Aorta (tissue), 5 donors: ENCODE results near the gene APOH. TPM values are rescaled to one million over a fixed set of nuclear protein-coding genes. Genes with fewer than 3 reads are reported as not detected.

Source experiments
- ATAC-seq: fragments of 200-7000 bp; cut with Tn5 transposase; one replicate; pipeline ENCODE4 v1.9.1; 2022; ENCODE audit warnings: moderate library complexity; ENCODE audit not compliant: low FRiP score
- DNase-seq, 2 donors: peaks; one replicate each; pipeline ENCODE4 v3.0.0-alpha.2; 2020
- H3K27ac ChIP-seq, 2 donors: one replicate each; pipeline ENCODE4 v1.5.1; 2013; ENCODE audit warnings: low read length in 2 of 2, mild to moderate bottlenecking in 2 of 2, moderate library complexity in 2 of 2, control low read depth in 1 of 2, inconsistent platforms in 1 of 2, low read depth in 1 of 2
- H3K27me3 ChIP-seq, 2 donors: one replicate each; pipeline ENCODE4 v1.6.1; 2013; ENCODE audit warnings: control low read depth in 1 of 2, low read length in 1 of 2, mild to moderate bottlenecking in 1 of 2, moderate library complexity in 1 of 2; ENCODE audit not compliant: insufficient read depth in 2 of 2, control insufficient read depth in 1 of 2
- H3K36me3 ChIP-seq, 2 donors: one replicate each; pipeline ENCODE4 v1.6.1; 2013; ENCODE audit warnings: control low read depth in 1 of 2, low read length in 1 of 2, mild to moderate bottlenecking in 1 of 2; ENCODE audit not compliant: insufficient read depth in 2 of 2, control insufficient read depth in 1 of 2
- H3K4me1 ChIP-seq, 2 donors: one replicate each; pipeline ENCODE4 v1.6.1; 2013; ENCODE audit warnings: low read length in 2 of 2, control low read depth in 1 of 2, mild to moderate bottlenecking in 1 of 2, moderate library complexity in 1 of 2; ENCODE audit not compliant: insufficient read depth in 2 of 2, control insufficient read depth in 1 of 2
- H3K4me3 ChIP-seq, 2 donors: one replicate each; pipeline ENCODE4 v1.5.1; 2013; ENCODE audit warnings: low read length in 2 of 2, control low read depth in 1 of 2, mild to moderate bottlenecking in 1 of 2
- H3K9me3 ChIP-seq: one replicate; pipeline ENCODE4 v1.6.1; 2013; ENCODE audit warnings: mild to moderate bottlenecking, low read length; ENCODE audit not compliant: control insufficient read depth
- WGBS, 2 donors: extraction: QIAGEN DNeasy Blood & Tissue Kit; methylation state at CpG; one replicate each; pipeline ENCODE4 v1.1.7; 2013; 5-methylcytosine and 5-hydroxymethylcytosine counted together
- intact Hi-C, 2 donors: fragments of 100-400 bp; cut with DNase I; formaldehyde crosslinking; loops; one replicate each; pipeline versions ENCODE4 v1.14.2 to v1.15.0; 2022
- polyA plus RNA-seq, 2 donors: library from polyadenylated mRNA; stranded (reverse); fragments of 200-250 nt; gene quantifications; one replicate each; pipeline ENCODE4 v1.2.3, GENCODE V29; 2013
- total RNA-seq, 2 donors: library from RNA; stranded (reverse); fragmentation: NEBNext Ultra II Directional; extraction: Animal tissue kit (Norgen Biotek cat#: 25700); gene quantifications; one replicate each; pipeline ENCODE4 v1.2.1, GENCODE V29; 2021
- donor health status: healthy with polysubstance abuse.
- donor health status: Bipolar disorder and iron deficiency.
- donor health status: DM: no; HTN: no; CAD: no.
- donor health status: DM: no; HTN: no; CAD: no.
- donor health status: DM: yes; HTN: yes; CAD: no.

The APOH gene
- total and polyA plus RNA-seq, 4 donors: 1.1 TPM; not detected in 3

- WGBS, 2 donors: 0% methylated on average over 73 to 83 of the region's 83 CpGs
- DNase-seq (peak; percentile 85 to 93), ATAC-seq (peak; percentile 90)
- peak within 1 kb of the TSS in 1 of 2 donors; percentile 30 for H3K27ac ChIP-seq
- intact Hi-C loops: no loop called here
- no peaks in the 10 kb centered on the region for H3K36me3 ChIP-seq
- peaks cover 0 to 2% of the 10 kb centered on the region in 2 donors for H3K4me1 ChIP-seq
- no peaks in the 10 kb centered on the region for H3K27me3 ChIP-seq
- H3K9me3 ChIP-seq: no peaks in the 10 kb centered on the region
- H3K4me3 ChIP-seq: peak within 1 kb of the TSS; percentile 62 to 73
These were observed 37.4 kb downstream of the APOH start, which contains the start of gene CEP112 for GRCh38 chr17:66191593-66192377. Gene CEP112 (minus strand): TSS chr17:66192133.

- WGBS, 2 donors: 5 to 10% methylated on average over 16 of the region's 16 CpGs
- Histone ChIP-seq H3K36me3 (no peaks in the 10 kb centered on the region), H3K27ac (peak overlapping the region in 1 of 2 donors; percentile 30), H3K4me1 (peaks cover 0 to 2% of the 10 kb centered on the region in 2 donors), H3K4me3 (peak overlapping the region; percentile 62 to 73), H3K27me3 (no peaks in the 10 kb centered on the region), H3K9me3 (no peaks in the 10 kb centered on the region)
- intact Hi-C loops: no loop called here
- no peak for DNase-seq
- peak; percentile 61 for ATAC-seq
These were observed 38.2 kb downstream of the APOH start for GRCh38 chr17:66190738-66191592.

GRCh38 chr17:66187718-66188117 lies 41.5 kb downstream of the APOH start:
- ATAC-seq (no peak), DNase-seq (no peak)
- Histone ChIP-seq H3K27ac (no peak overlapping the region), H3K4me1 (peaks cover 0 to 2% of the 10 kb centered on the region in 2 donors), H3K4me3 (no peak overlapping the region), H3K36me3 (no peaks in the 10 kb centered on the region), H3K9me3 (no peaks in the 10 kb centered on the region), H3K27me3 (no peaks in the 10 kb centered on the region)
- WGBS, 2 donors: 96 to 98% methylated on average over 2 of the region's 2 CpGs
- intact Hi-C loops: no loop called here

- H3K4me3 ChIP-seq: no peak overlapping the region
- no peaks in the 10 kb centered on the region for H3K9me3 ChIP-seq
- no peak overlapping the region for H3K27ac ChIP-seq
- intact Hi-C loops: no loop called here
- DNase-seq: no peak
- H3K27me3 ChIP-seq: no peaks in the 10 kb centered on the region
- WGBS, 2 donors: 94 to 96% methylated on average over 4 of the region's 4 CpGs
- H3K36me3 ChIP-seq: no peaks in the 10 kb centered on the region
- H3K4me1 ChIP-seq: no peaks in the 10 kb centered on the region
- ATAC-seq: no peak
These were observed 43.4 kb downstream of the APOH start for GRCh38 chr17:66185862-66186261.

- ATAC-seq (no peak), DNase-seq (no peak)
- WGBS, 2 donors: 95 to 100% methylated on average over 1 of the region's 1 CpG
- H3K36me3 ChIP-seq: no peaks in the 10 kb centered on the region
- H3K9me3 ChIP-seq: no peaks in the 10 kb centered on the region
- intact Hi-C loops: loop anchor here in 1 of 2 donors (5.0 kb wide), 1 partner anchor 1027 kb away; no protein-coding TSS in a partner anchor
- no peaks in the 10 kb centered on the region for H3K27me3 ChIP-seq
- H3K4me3 ChIP-seq: no peak overlapping the region
- no peak overlapping the region for H3K27ac ChIP-seq
- H3K4me1 ChIP-seq: no peaks in the 10 kb centered on the region
These were observed 44.8 kb downstream of the APOH start for GRCh38 chr17:66184392-66184791.

GRCh38 chr17:66183529-66183928 lies 45.7 kb downstream of the APOH start:
- Histone ChIP-seq H3K4me1 (no peaks in the 10 kb centered on the region), H3K4me3 (no peak overlapping the region), H3K27me3 (no peaks in the 10 kb centered on the region), H3K27ac (no peak overlapping the region), H3K36me3 (no peaks in the 10 kb centered on the region), H3K9me3 (no peaks in the 10 kb centered on the region)
- intact Hi-C loops: loop anchor here in 1 of 2 donors (5.0 kb wide), 1 partner anchor 1026 kb away; no protein-coding TSS in a partner anchor
- no peak for DNase-seq
- ATAC-seq: no peak

- intact Hi-C loops: no loop called here
- WGBS, 2 donors: 97 to 98% methylated on average over 4 of the region's 4 CpGs
These were observed 50.6 kb downstream of the APOH start for GRCh38 chr17:66178642-66179041.

GRCh38 chr17:66177048-66177447 lies 52.2 kb downstream of the APOH start:
- H3K27me3 ChIP-seq: no peaks in the 10 kb centered on the region
- H3K4me1 ChIP-seq: no peaks in the 10 kb centered on the region
- H3K4me3 ChIP-seq: no peak overlapping the region
- no peaks in the 10 kb centered on the region for H3K9me3 ChIP-seq
- intact Hi-C loops: no loop called here
- H3K27ac ChIP-seq: no peak overlapping the region
- ATAC-seq (no peak), DNase-seq (no peak)
- peaks cover 0 to 2% of the 10 kb centered on the region in 2 donors for H3K36me3 ChIP-seq

More at GRCh38 chr17:66178642-66179041, 50.6 kb downstream of the APOH start:
- no peaks in the 10 kb centered on the region for H3K9me3 ChIP-seq
- no peaks in the 10 kb centered on the region for H3K36me3 ChIP-seq
- no peak overlapping the region for H3K27ac ChIP-seq
- no peak overlapping the region for H3K4me3 ChIP-seq
- H3K4me1 ChIP-seq: no peaks in the 10 kb centered on the region
- DNase-seq (no peak), ATAC-seq (no peak)
- H3K27me3 ChIP-seq: no peaks in the 10 kb centered on the region
